K562 (cell line): ENCODE data around the gene EPHB6. TPM values are rescaled to one million over a fixed set of nuclear protein-coding genes. Genes with fewer than 3 reads are reported as not detected.

ENCODE experiments used
- ATAC-seq: fragments of 200-7000 bp; cut with Tn5 transposase; 3 replicates; pipeline ENCODE4 v1.9.1; 2020; ENCODE audit warnings: moderate library complexity
- BruUV-seq: library from RNA; stranded (reverse); fragments of 400-500 nt; replicated peaks from 2 replicates; lab custom pipeline; 2021; lab: Mats Ljungman, UMichigan
- CTCF ChIA-PET: fragments of 300-600 bp; formaldehyde crosslinking; extraction: SDS; loops from one replicate; lab custom pipeline; 2021; ENCODE audit warnings: low intra/inter-chr PET ratio; lab: Yijun Ruan, JAX
- POLR2A ChIA-PET: fragments of 300-600, 350-650 bp; sonication (Branson Sonifier 250); formaldehyde crosslinking; extraction: SDS; loops from one replicate; lab custom pipeline; 2021; ENCODE audit warnings: antibody characterized with exemption, inconsistent platforms; lab: Yijun Ruan, JAX
- DNase-seq, 4 experiments: peaks; one replicate each; pipeline versions ENCODE4 v3.0.0 to v3.0.0-alpha.2; 2011 to 2018; ENCODE audit warnings: low spot score in 3 of 4, mixed read lengths in 3 of 4; ENCODE audit errors: extremely low read depth in 1 of 4
- FAIRE-seq: peaks from 2 replicates; lab custom pipeline; 2011; peaks lifted over from hg19 to GRCh38; lab: Jason Lieb, UNC
- H2AFZ ChIP-seq: 2 replicates; pipeline ENCODE4 v1.6.0; 2011; ENCODE audit warnings: low read depth, low read length, control low read depth, inconsistent platforms
- H3K27ac ChIP-seq: fragments of 200-600 bp; 3 replicates; pipeline ENCODE4 v1.8.0; 2011; ENCODE audit warnings: low read depth, mild to moderate bottlenecking, control low read depth, inconsistent platforms, low read length, moderate library complexity, mixed read lengths; ENCODE audit errors: extremely low read depth
- H3K27me3 ChIP-seq, 2 experiments: fragments of 300-600 bp in 1 of 2; 2 replicates in 1 of 2; 3 replicates in 1 of 2; pipeline versions ENCODE4 v1.6.0 to v1.8.0; 2011; ENCODE audit warnings: inconsistent platforms in 2 of 2, low read length in 2 of 2, mild to moderate bottlenecking in 1 of 2, mixed read lengths in 1 of 2, moderate library complexity in 1 of 2; ENCODE audit not compliant: control insufficient read depth in 2 of 2, insufficient read depth in 2 of 2
- H3K36me3 ChIP-seq: fragments of 300-600 bp; 3 replicates; pipeline ENCODE4 v1.8.0; 2011; ENCODE audit warnings: mild to moderate bottlenecking, low read length, inconsistent platforms; ENCODE audit not compliant: control insufficient read depth, insufficient read depth
- H3K4me1 ChIP-seq, 2 experiments: fragments of 200-600 bp in 1 of 2; replicated peaks in 1 of 2; 2 replicates in 1 of 2; 3 replicates in 1 of 2; pipeline versions ENCODE4 v1.5.1 to v1.8.0; 2011; ENCODE audit warnings: inconsistent platforms in 2 of 2, low read length in 2 of 2, mild to moderate bottlenecking in 1 of 2, mixed read lengths in 1 of 2, moderate library complexity in 1 of 2; ENCODE audit not compliant: control insufficient read depth in 2 of 2, insufficient read depth in 2 of 2
- H3K4me2 ChIP-seq: 2 replicates; pipeline ENCODE4 v1.6.1; 2011; ENCODE audit warnings: low read length, control low read depth, inconsistent platforms, mixed read lengths; ENCODE audit not compliant: insufficient read depth
- H3K4me3 ChIP-seq: fragments of 200-600 bp; sonication (generic), shearing (Covaris generic); 2 replicates; pipeline ENCODE4 v1.5.1; 2016; ENCODE audit warnings: control low read depth, inconsistent platforms
- H3K79me2 ChIP-seq: fragments of 200-600 bp; 3 replicates; pipeline ENCODE4 v1.8.0; 2011; ENCODE audit warnings: low read length, inconsistent platforms; ENCODE audit not compliant: control insufficient read depth, insufficient read depth
- H3K9ac ChIP-seq, 2 experiments: 2 replicates each; pipeline versions ENCODE4 v1.6.0 to v1.6.1; 2011; ENCODE audit warnings: low read depth in 2 of 2, low read length in 2 of 2, control low read depth in 1 of 2, inconsistent platforms in 1 of 2, mild to moderate bottlenecking in 1 of 2, mixed read lengths in 1 of 2; ENCODE audit not compliant: insufficient read depth in 1 of 2
- H3K9me1 ChIP-seq: one replicate; pipeline ENCODE4 v1.6.0; 2011; ENCODE audit warnings: inconsistent platforms, mild to moderate bottlenecking, low read length, moderate library complexity; ENCODE audit not compliant: control insufficient read depth, insufficient read depth
- H3K9me3 ChIP-seq: replicated peaks from 2 replicates; pipeline ENCODE4 v1.5.1; 2011; ENCODE audit warnings: low read depth, low read length, inconsistent platforms; ENCODE audit not compliant: control insufficient read depth, insufficient read depth
- H4K20me1 ChIP-seq: replicated peaks from 2 replicates; pipeline ENCODE4 v1.6.1; 2011; ENCODE audit warnings: low read length, inconsistent platforms, mixed read lengths; ENCODE audit not compliant: control insufficient read depth, insufficient read depth
- CC2D1A ChIP-seq: fragments of 450-650 bp; IDR thresholded peaks from 2 replicates; pipeline ENCODE4 v1.6.1; 2017; ENCODE audit warnings: mild to moderate bottlenecking
- HLTF ChIP-seq: fragments of 450-650 bp; IDR thresholded peaks from 2 replicates; pipeline ENCODE4 v1.6.1; 2016
- SMAD3 ChIP-seq: fragments of 450-650 bp; formaldehyde crosslinking; conservative IDR thresholded peaks from 2 replicates; pipeline ENCODE4 v1.4.0; 2020; ENCODE audit warnings: mild to moderate bottlenecking
- WHSC1 ChIP-seq: IDR thresholded peaks from one replicate; pipeline ENCODE4 v1.6.1; 2012; ENCODE audit warnings: low read length, control low read depth, inconsistent platforms
- ZNF124 ChIP-seq: sonication (generic); formaldehyde crosslinking; IDR thresholded peaks from 2 replicates; pipeline ENCODE4 v1.8.1; 2022; ENCODE audit warnings: missing genetic modification reagents
- ZNF174 ChIP-seq: fragments of 250-450 bp; sonication (Bioruptor Pico); IDR thresholded peaks from 2 replicates; pipeline ENCODE4 v1.4.0; 2020; ENCODE audit warnings: mild to moderate bottlenecking
- WGBS: fragments of 100-300 bp; shearing (Covaris generic); methylation state at CpG from one replicate; pipeline ENCODE4 v1.1.6; 2016; ENCODE audit warnings: low coverage, mixed read lengths; ENCODE audit not compliant: insufficient coverage; ENCODE audit errors: missing lambda C conversion rate; 5-methylcytosine and 5-hydroxymethylcytosine counted together
- in situ Hi-C: fragments of 300-500 bp; cut with MboI; formaldehyde crosslinking; loops from 4 replicates; pipeline ENCODE4 v1.15.0; 2018; ENCODE audit warnings: inconsistent platforms, mixed read lengths
- intact Hi-C: fragments of 100-400 bp; cut with micrococcal nuclease; formaldehyde crosslinking; loops from 2 replicates; pipeline ENCODE4 v1.14.2; 2022
- polyA plus RNA-seq, 8 experiments: library from polyadenylated mRNA; depleted of rRNA in 4 of 8; stranded (reverse) in 5 of 8; unstranded in 3 of 8; fragments of >200 nt; fragmentation: Nextera tagmentation in 2 of 8; fragmentation: Illumina TruSeq in 1 of 8; extraction: Ambion mirVana in 2 of 8; extraction: Trizol in 1 of 8; gene quantifications; 2 replicates each; pipeline versions ENCODE4 v1.2.1 to v1.2.3, GENCODE V29; 2011 to 2014; ENCODE audit warnings: inconsistent platforms in 1 of 8, missing spikeins in 1 of 8
- total RNA-seq, 7 experiments: library from RNA; depleted of rRNA in 6 of 7; stranded (reverse); fragments of >200 nt in 6 of 7; fragmentation: Illumina TruSeq in 2 of 7; extraction: Trizol in 2 of 7; gene quantifications; 2 replicates each; pipeline versions ENCODE4 v1.2.1 to v1.2.3, GENCODE V29; 2011 to 2021; ENCODE audit warnings: low replicate concordance in 1 of 7
- TF ChIP-seq, protein P1 (sequence below): fragments of 450-650 bp; formaldehyde crosslinking; IDR thresholded peaks from 2 replicates; pipeline ENCODE4 v1.4.0; 2020; ENCODE audit warnings: mild to moderate bottlenecking, moderate library complexity
- TF ChIP-seq, protein P2 (sequence below): fragments of 450-650 bp; IDR thresholded peaks from 2 replicates; pipeline ENCODE4 v1.7.0; 2016; ENCODE audit warnings: borderline replicate concordance
- TF ChIP-seq, protein P3 (sequence below): sonication (generic); formaldehyde crosslinking; IDR thresholded peaks from 2 replicates; pipeline ENCODE4 v1.8.0; 2022; ENCODE audit warnings: missing genetic modification reagents, mild to moderate bottlenecking, borderline replicate concordance

EPHB6 gene
- total and polyA plus RNA-seq, 9 of the 15 experiments (the other 6 are each of a cell fraction or from before 2014, with no cell fraction given): 1.4 to 123 (median 7.6) TPM

DNA sequence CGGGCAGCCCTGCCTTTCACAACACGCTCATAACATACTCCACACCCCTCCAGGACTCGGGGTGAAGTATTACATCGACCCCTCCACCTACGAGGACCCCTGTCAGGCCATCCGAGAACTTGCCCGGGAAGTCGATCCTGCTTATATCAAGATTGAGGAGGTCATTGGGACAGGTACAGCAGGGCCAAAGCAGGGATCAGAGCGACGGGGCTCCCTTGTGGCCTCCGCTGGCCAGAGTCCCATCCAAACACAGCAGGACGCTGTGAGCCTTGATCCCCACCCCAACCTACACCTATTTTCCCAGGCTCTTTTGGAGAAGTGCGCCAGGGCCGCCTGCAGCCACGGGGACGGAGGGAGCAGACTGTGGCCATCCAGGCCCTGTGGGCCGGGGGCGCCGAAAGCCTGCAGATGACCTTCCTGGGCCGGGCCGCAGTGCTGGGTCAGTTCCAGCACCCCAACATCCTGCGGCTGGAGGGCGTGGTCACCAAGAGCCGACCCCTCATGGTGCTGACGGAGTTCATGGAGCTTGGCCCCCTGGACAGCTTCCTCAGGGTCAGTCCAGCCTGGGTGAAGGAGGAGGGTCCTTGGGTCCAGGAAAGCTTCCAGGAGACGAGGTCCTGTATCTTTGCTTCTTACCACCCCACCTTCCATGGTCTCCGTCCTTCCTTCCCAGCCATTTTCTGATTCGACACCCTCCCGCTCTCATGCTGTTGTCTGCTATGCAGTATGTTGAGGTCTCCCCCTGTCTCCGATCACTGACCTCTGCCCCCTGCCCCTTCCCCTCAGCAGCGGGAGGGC is 13.5 kb downstream of the EPHB6 start:
- no TSS peak for BruUV-seq
- H3K4me2 ChIP-seq: no peak overlapping the region
- TF ChIP-seq ZNF124: no peak
- TF ChIP-seq, protein P1, sequence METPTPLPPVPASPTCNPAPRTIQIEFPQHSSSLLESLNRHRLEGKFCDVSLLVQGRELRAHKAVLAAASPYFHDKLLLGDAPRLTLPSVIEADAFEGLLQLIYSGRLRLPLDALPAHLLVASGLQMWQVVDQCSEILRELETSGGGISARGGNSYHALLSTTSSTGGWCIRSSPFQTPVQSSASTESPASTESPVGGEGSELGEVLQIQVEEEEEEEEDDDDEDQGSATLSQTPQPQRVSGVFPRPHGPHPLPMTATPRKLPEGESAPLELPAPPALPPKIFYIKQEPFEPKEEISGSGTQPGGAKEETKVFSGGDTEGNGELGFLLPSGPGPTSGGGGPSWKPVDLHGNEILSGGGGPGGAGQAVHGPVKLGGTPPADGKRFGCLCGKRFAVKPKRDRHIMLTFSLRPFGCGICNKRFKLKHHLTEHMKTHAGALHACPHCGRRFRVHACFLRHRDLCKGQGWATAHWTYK (CRISPR knock-in tag): no peak
- no peak for TF ChIP-seq ZNF174
- TF ChIP-seq CC2D1A: no peak
- no peak for TF ChIP-seq SMAD3 (CRISPR knock-in tag)
- TF ChIP-seq, protein P2, sequence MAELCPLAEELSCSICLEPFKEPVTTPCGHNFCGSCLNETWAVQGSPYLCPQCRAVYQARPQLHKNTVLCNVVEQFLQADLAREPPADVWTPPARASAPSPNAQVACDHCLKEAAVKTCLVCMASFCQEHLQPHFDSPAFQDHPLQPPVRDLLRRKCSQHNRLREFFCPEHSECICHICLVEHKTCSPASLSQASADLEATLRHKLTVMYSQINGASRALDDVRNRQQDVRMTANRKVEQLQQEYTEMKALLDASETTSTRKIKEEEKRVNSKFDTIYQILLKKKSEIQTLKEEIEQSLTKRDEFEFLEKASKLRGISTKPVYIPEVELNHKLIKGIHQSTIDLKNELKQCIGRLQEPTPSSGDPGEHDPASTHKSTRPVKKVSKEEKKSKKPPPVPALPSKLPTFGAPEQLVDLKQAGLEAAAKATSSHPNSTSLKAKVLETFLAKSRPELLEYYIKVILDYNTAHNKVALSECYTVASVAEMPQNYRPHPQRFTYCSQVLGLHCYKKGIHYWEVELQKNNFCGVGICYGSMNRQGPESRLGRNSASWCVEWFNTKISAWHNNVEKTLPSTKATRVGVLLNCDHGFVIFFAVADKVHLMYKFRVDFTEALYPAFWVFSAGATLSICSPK: no peak
- no peak for TF ChIP-seq HLTF
- TF ChIP-seq WHSC1: no peak
- TF ChIP-seq, protein P3, sequence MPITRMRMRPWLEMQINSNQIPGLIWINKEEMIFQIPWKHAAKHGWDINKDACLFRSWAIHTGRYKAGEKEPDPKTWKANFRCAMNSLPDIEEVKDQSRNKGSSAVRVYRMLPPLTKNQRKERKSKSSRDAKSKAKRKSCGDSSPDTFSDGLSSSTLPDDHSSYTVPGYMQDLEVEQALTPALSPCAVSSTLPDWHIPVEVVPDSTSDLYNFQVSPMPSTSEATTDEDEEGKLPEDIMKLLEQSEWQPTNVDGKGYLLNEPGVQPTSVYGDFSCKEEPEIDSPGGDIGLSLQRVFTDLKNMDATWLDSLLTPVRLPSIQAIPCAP: no peak
- no peak overlapping the region for H2AFZ ChIP-seq
- in situ Hi-C loops (no loop called here), intact Hi-C loops (no loop called here)
- H3K9me1 ChIP-seq: no peaks in the 10 kb centered on the region
- 45% methylated on average over 30 of the region's 31 CpGs for WGBS
- peaks cover 0 to 33% of the 10 kb centered on the region in 2 experiments; a peak in 1 of 5 replicates for H3K4me1 ChIP-seq
- DNase-seq: no peak
- no peaks in the 10 kb centered on the region for H3K79me2 ChIP-seq
- peaks cover 4% of the 10 kb centered on the region; the same call in 1 of the 2 replicates for H4K20me1 ChIP-seq
- H3K36me3 ChIP-seq: no peaks in the 10 kb centered on the region
- no peak overlapping the region for H3K27ac ChIP-seq
- ChIA-PET POLR2A (interaction anchor here (0.8 to 1.3 kb wide), 2 partner anchors 26 to 132 kb away, joined by 3 read pairs; no protein-coding TSS in a partner anchor), CTCF (no interaction called here)
- no peak overlapping the region for H3K9ac ChIP-seq
- FAIRE-seq: no peak
- H3K9me3 ChIP-seq: no peaks in the 10 kb centered on the region
- peaks cover 8 to 63% of the 10 kb centered on the region in 2 experiments; a peak in 4 of 5 replicates for H3K27me3 ChIP-seq
- no peak for ATAC-seq
- no peak overlapping the region for H3K4me3 ChIP-seq
